AG08395 (cell line): ENCODE results near the gene THY1.
"Not testable (repeated sequence)": the region's sequence is repeated elsewhere in the genome, so short reads cannot be mapped to it uniquely, and the experiment has no call there.

Source experiments
- DNase-seq: peaks from one replicate; pipeline ENCODE4 v3.0.0; 2012; ENCODE audit warnings: mixed read lengths, low spot score

THY1 gene

GRCh38 chr11:119417726-119418540 lies 5.0 kb downstream of the THY1 start:
- DNase-seq, result peak; percentile 91

- DNase-seq, result peak; percentile 77
These were observed 6.1 kb downstream of the THY1 start for GRCh38 chr11:119416606-119417580.

GRCh38 chr11:119415966-119416365 lies 7.0 kb downstream of the THY1 start:
- DNase-seq, result peak; percentile 1

- peak; percentile 1 for DNase-seq
These were observed 7.5 kb downstream of the THY1 start for GRCh38 chr11:119415517-119415916.

- DNase-seq, result no peak
These were observed 8.2 kb downstream of the THY1 start for GRCh38 chr11:119414734-119415133.

- peak; percentile 0 for DNase-seq
These were observed 8.7 kb downstream of the THY1 start for GRCh38 chr11:119414321-119414720.

- peak; percentile 0 for DNase-seq
These were observed 10.9 kb downstream of the THY1 start for GRCh38 chr11:119412072-119412471.

GRCh38 chr11:119410501-119410900 lies 12.5 kb downstream of the THY1 start:
- peak; percentile 1 for DNase-seq

GRCh38 chr11:119409731-119410130 lies 13.2 kb downstream of the THY1 start:
- peak; percentile 0 for DNase-seq

- DNase-seq, result peak; percentile 1
These were observed 17.0 kb downstream of the THY1 start for GRCh38 chr11:119406005-119406404.

- DNase-seq, result not testable (repeated sequence)
These were observed 17.5 kb downstream of the THY1 start for GRCh38 chr11:119405448-119405847.

- DNase-seq, result peak; percentile 21
These were observed 18.1 kb downstream of the THY1 start for GRCh38 chr11:119404872-119405271.

- peak; percentile 43 for DNase-seq
These were observed 20.0 kb downstream of the THY1 start for GRCh38 chr11:119403021-119403420.

- no peak for DNase-seq
These were observed 20.5 kb downstream of the THY1 start for GRCh38 chr11:119402470-119402869.

GRCh38 chr11:119400860-119401259 lies 22.1 kb downstream of the THY1 start:
- no peak for DNase-seq

GRCh38 chr11:119397740-119398139 lies 25.2 kb downstream of the THY1 start:
- no peak for DNase-seq

- DNase-seq, result no peak
These were observed 26.1 kb downstream of the THY1 start for GRCh38 chr11:119396835-119397234.

- peak; percentile 0 for DNase-seq
These were observed 31.7 kb downstream of the THY1 start for GRCh38 chr11:119391275-119391674.

GRCh38 chr11:119389611-119390254 lies 33.2 kb downstream of the THY1 start:
- no peak for DNase-seq

- no peak for DNase-seq
These were observed 34.9 kb downstream of the THY1 start for GRCh38 chr11:119388103-119388502.

GRCh38 chr11:119384332-119384731 lies 38.6 kb downstream of the THY1 start:
- no peak for DNase-seq

- not testable (repeated sequence) for DNase-seq
These were observed 40.5 kb downstream of the THY1 start for GRCh38 chr11:119382513-119382912.
